K562 (cell line): ENCODE data around the gene PHF21A. TPM values are rescaled to one million over a fixed set of nuclear protein-coding genes. Genes with fewer than 3 reads are reported as not detected.

ENCODE experiments used
- ATAC-seq: fragments of 200-7000 bp; cut with Tn5 transposase; 3 replicates; pipeline ENCODE4 v1.9.1; 2020; ENCODE audit warnings: moderate library complexity
- BruUV-seq: library from RNA; stranded (reverse); fragments of 400-500 nt; replicated peaks from 2 replicates; lab custom pipeline; 2021; lab: Mats Ljungman, UMichigan
- CTCF ChIA-PET: fragments of 300-600 bp; formaldehyde crosslinking; extraction: SDS; loops from one replicate; lab custom pipeline; 2021; ENCODE audit warnings: low intra/inter-chr PET ratio; lab: Yijun Ruan, JAX
- POLR2A ChIA-PET: fragments of 300-600, 350-650 bp; sonication (Branson Sonifier 250); formaldehyde crosslinking; extraction: SDS; loops from one replicate; lab custom pipeline; 2021; ENCODE audit warnings: antibody characterized with exemption, inconsistent platforms; lab: Yijun Ruan, JAX
- DNase-seq, 4 experiments: peaks; one replicate each; pipeline versions ENCODE4 v3.0.0 to v3.0.0-alpha.2; 2011 to 2018; ENCODE audit warnings: low spot score in 3 of 4, mixed read lengths in 3 of 4; ENCODE audit errors: extremely low read depth in 1 of 4
- FAIRE-seq: peaks from 2 replicates; lab custom pipeline; 2011; peaks lifted over from hg19 to GRCh38; lab: Jason Lieb, UNC
- H2AFZ ChIP-seq: 2 replicates; pipeline ENCODE4 v1.6.0; 2011; ENCODE audit warnings: low read depth, low read length, control low read depth, inconsistent platforms
- H3K27ac ChIP-seq: fragments of 200-600 bp; 3 replicates; pipeline ENCODE4 v1.8.0; 2011; ENCODE audit warnings: low read depth, mild to moderate bottlenecking, control low read depth, inconsistent platforms, low read length, moderate library complexity, mixed read lengths; ENCODE audit errors: extremely low read depth
- H3K27me3 ChIP-seq, 2 experiments: fragments of 300-600 bp in 1 of 2; 2 replicates in 1 of 2; 3 replicates in 1 of 2; pipeline versions ENCODE4 v1.6.0 to v1.8.0; 2011; ENCODE audit warnings: inconsistent platforms in 2 of 2, low read length in 2 of 2, mild to moderate bottlenecking in 1 of 2, mixed read lengths in 1 of 2, moderate library complexity in 1 of 2; ENCODE audit not compliant: control insufficient read depth in 2 of 2, insufficient read depth in 2 of 2
- H3K36me3 ChIP-seq: fragments of 300-600 bp; 3 replicates; pipeline ENCODE4 v1.8.0; 2011; ENCODE audit warnings: mild to moderate bottlenecking, low read length, inconsistent platforms; ENCODE audit not compliant: control insufficient read depth, insufficient read depth
- H3K4me1 ChIP-seq, 2 experiments: fragments of 200-600 bp in 1 of 2; replicated peaks in 1 of 2; 2 replicates in 1 of 2; 3 replicates in 1 of 2; pipeline versions ENCODE4 v1.5.1 to v1.8.0; 2011; ENCODE audit warnings: inconsistent platforms in 2 of 2, low read length in 2 of 2, mild to moderate bottlenecking in 1 of 2, mixed read lengths in 1 of 2, moderate library complexity in 1 of 2; ENCODE audit not compliant: control insufficient read depth in 2 of 2, insufficient read depth in 2 of 2
- H3K4me2 ChIP-seq: 2 replicates; pipeline ENCODE4 v1.6.1; 2011; ENCODE audit warnings: low read length, control low read depth, inconsistent platforms, mixed read lengths; ENCODE audit not compliant: insufficient read depth
- H3K4me3 ChIP-seq: fragments of 200-600 bp; sonication (generic), shearing (Covaris generic); 2 replicates; pipeline ENCODE4 v1.5.1; 2016; ENCODE audit warnings: control low read depth, inconsistent platforms
- H3K79me2 ChIP-seq: fragments of 200-600 bp; 3 replicates; pipeline ENCODE4 v1.8.0; 2011; ENCODE audit warnings: low read length, inconsistent platforms; ENCODE audit not compliant: control insufficient read depth, insufficient read depth
- H3K9ac ChIP-seq, 2 experiments: 2 replicates each; pipeline versions ENCODE4 v1.6.0 to v1.6.1; 2011; ENCODE audit warnings: low read depth in 2 of 2, low read length in 2 of 2, control low read depth in 1 of 2, inconsistent platforms in 1 of 2, mild to moderate bottlenecking in 1 of 2, mixed read lengths in 1 of 2; ENCODE audit not compliant: insufficient read depth in 1 of 2
- H3K9me1 ChIP-seq: one replicate; pipeline ENCODE4 v1.6.0; 2011; ENCODE audit warnings: inconsistent platforms, mild to moderate bottlenecking, low read length, moderate library complexity; ENCODE audit not compliant: control insufficient read depth, insufficient read depth
- H3K9me3 ChIP-seq: replicated peaks from 2 replicates; pipeline ENCODE4 v1.5.1; 2011; ENCODE audit warnings: low read depth, low read length, inconsistent platforms; ENCODE audit not compliant: control insufficient read depth, insufficient read depth
- H4K20me1 ChIP-seq: replicated peaks from 2 replicates; pipeline ENCODE4 v1.6.1; 2011; ENCODE audit warnings: low read length, inconsistent platforms, mixed read lengths; ENCODE audit not compliant: control insufficient read depth, insufficient read depth
- ADNP ChIP-seq: fragments of 200-800 bp; sonication (Bioruptor generic); IDR thresholded peaks from 2 replicates; pipeline ENCODE4 v1.6.1; 2016; ENCODE audit warnings: missing genetic modification characterization, missing compliant biosample characterization
- AFF4 ChIP-seq: sonication (generic); formaldehyde crosslinking; IDR thresholded peaks from 2 replicates; pipeline ENCODE4 v1.8.0; 2023; ENCODE audit warnings: mild to moderate bottlenecking, missing genetic modification reagents
- E2F4 ChIP-seq: sonication (generic); formaldehyde crosslinking; IDR thresholded peaks from 2 replicates; pipeline ENCODE4 v1.8.0; 2022; ENCODE audit warnings: mild to moderate bottlenecking, low read depth, missing genetic modification reagents
- ELF2 ChIP-seq: fragments of 250-450 bp; sonication (Bioruptor Pico); IDR thresholded peaks from 2 replicates; pipeline ENCODE4 v1.5.0; 2021; ENCODE audit warnings: mild to moderate bottlenecking
- MTA3 ChIP-seq: fragments of 450-650 bp; formaldehyde crosslinking; IDR thresholded peaks from 2 replicates; pipeline ENCODE4 v1.6.1; 2017; ENCODE audit warnings: mild to moderate bottlenecking, borderline replicate concordance
- ZFP91 ChIP-seq: sonication (generic); formaldehyde crosslinking; IDR thresholded peaks from 2 replicates; pipeline ENCODE4 v1.8.0; 2022; ENCODE audit warnings: mild to moderate bottlenecking, missing genetic modification reagents
- ZNF766 ChIP-seq: fragments of 200-800 bp; sonication (Bioruptor generic); conservative IDR thresholded peaks from 2 replicates; pipeline ENCODE4 v1.6.1; 2016; ENCODE audit warnings: missing genetic modification characterization, missing compliant biosample characterization
- WGBS: fragments of 100-300 bp; shearing (Covaris generic); methylation state at CpG from one replicate; pipeline ENCODE4 v1.1.6; 2016; ENCODE audit warnings: low coverage, mixed read lengths; ENCODE audit not compliant: insufficient coverage; ENCODE audit errors: missing lambda C conversion rate; 5-methylcytosine and 5-hydroxymethylcytosine counted together
- in situ Hi-C: fragments of 300-500 bp; cut with MboI; formaldehyde crosslinking; loops from 4 replicates; pipeline ENCODE4 v1.15.0; 2018; ENCODE audit warnings: inconsistent platforms, mixed read lengths
- intact Hi-C: fragments of 100-400 bp; cut with micrococcal nuclease; formaldehyde crosslinking; loops from 2 replicates; pipeline ENCODE4 v1.14.2; 2022
- polyA plus RNA-seq, 8 experiments: library from polyadenylated mRNA; depleted of rRNA in 4 of 8; stranded (reverse) in 5 of 8; unstranded in 3 of 8; fragments of >200 nt; fragmentation: Nextera tagmentation in 2 of 8; fragmentation: Illumina TruSeq in 1 of 8; extraction: Ambion mirVana in 2 of 8; extraction: Trizol in 1 of 8; gene quantifications; 2 replicates each; pipeline versions ENCODE4 v1.2.1 to v1.2.3, GENCODE V29; 2011 to 2014; ENCODE audit warnings: inconsistent platforms in 1 of 8, missing spikeins in 1 of 8
- total RNA-seq, 7 experiments: library from RNA; depleted of rRNA in 6 of 7; stranded (reverse); fragments of >200 nt in 6 of 7; fragmentation: Illumina TruSeq in 2 of 7; extraction: Trizol in 2 of 7; gene quantifications; 2 replicates each; pipeline versions ENCODE4 v1.2.1 to v1.2.3, GENCODE V29; 2011 to 2021; ENCODE audit warnings: low replicate concordance in 1 of 7

Gene PHF21A
- total and polyA plus RNA-seq, 9 of the 15 experiments (the other 6 are each of a cell fraction or from before 2014, with no cell fraction given), result 1.5 to 32.4 (median 10.7) TPM

GRCh38 chr11:45985212-45985611, 136.0 kb downstream of the PHF21A start:
- Histone ChIP-seq H4K20me1 (no peaks in the 10 kb centered on the region), H3K27me3 (no peaks in the 10 kb centered on the region), H3K4me3 (no peak overlapping the region), H3K9me3 (no peaks in the 10 kb centered on the region), H3K4me2 (no peak overlapping the region), H3K4me1 (peaks cover 8 to 37% of the 10 kb centered on the region in 2 experiments), H3K79me2 (peaks cover 33% of the 10 kb centered on the region), H3K27ac (peak overlapping the region; percentile 13; the same call in 1 of the 3 replicates), H2AFZ (no peak overlapping the region), H3K9ac (no peak overlapping the region), H3K9me1 (no peaks in the 10 kb centered on the region), H3K36me3 (no peaks in the 10 kb centered on the region)
- WGBS, result 47% methylated on average over 1 of the region's 1 CpG
- ChIA-PET POLR2A (interaction anchor here (0.9 to 1.1 kb wide), 2 partner anchors 9 to 37 kb away, joined by 3 read pairs; no protein-coding TSS in a partner anchor), CTCF (interaction anchor here (0.6 kb wide), 1 partner anchor 20 kb away, joined by 5 read pairs; no protein-coding TSS in a partner anchor)
- intact Hi-C loops (no loop called here), in situ Hi-C loops (no loop called here)
- TF ChIP-seq MTA3, result no peak
- TF ChIP-seq ZNF766 (CRISPR knock-in tag), result no peak
- TF ChIP-seq ZFP91 (CRISPR knock-in tag), result no peak
- TF ChIP-seq ADNP, result no peak
- TF ChIP-seq ELF2 (CRISPR knock-in tag), result no peak
- no peak for TF ChIP-seq E2F4
- no peak for TF ChIP-seq AFF4 (CRISPR knock-in tag)
- ATAC-seq, result no peak
- no TSS peak for BruUV-seq
- DNase-seq, result no peak
- peak; percentile 15 for FAIRE-seq
